Nephron progenitor cell (in vitro differentiated cells): Measurements from ENCODE around the gene INPP5B.

Experiments
- DNase-seq: peaks from one replicate; pipeline ENCODE4 v3.0.0; 2021
- H3K27ac Mint-ChIP-seq: 2 replicates; pipeline ENCODE4 v1.8.0; 2021; ENCODE audit warnings: mild to moderate bottlenecking, moderate library complexity, mixed read lengths
- H3K27me3 Mint-ChIP-seq: 2 replicates; pipeline ENCODE4 v1.8.0; 2021; ENCODE audit warnings: mild to moderate bottlenecking, low read depth, mixed read lengths; ENCODE audit not compliant: poor library complexity
- H3K36me3 Mint-ChIP-seq: 2 replicates; pipeline ENCODE4 v1.8.0; 2021; ENCODE audit warnings: low read depth, mixed read lengths
- H3K4me1 Mint-ChIP-seq: 2 replicates; pipeline ENCODE4 v1.8.0; 2021; ENCODE audit warnings: mixed read lengths
- H3K4me3 Mint-ChIP-seq: 2 replicates; pipeline ENCODE4 v1.8.0; 2021; ENCODE audit warnings: mild to moderate bottlenecking, moderate library complexity, mixed read lengths
- H3K9me3 Mint-ChIP-seq: 2 replicates; pipeline ENCODE4 v1.8.0; 2021; ENCODE audit warnings: mild to moderate bottlenecking, moderate library complexity, mixed read lengths
- TF ChIP-seq, protein P1 (sequence below): fragments of 200-600 bp; sonication (generic); IDR thresholded peaks from 2 replicates; pipeline ENCODE4 v1.5.0; 2021; ENCODE audit warnings: antibody characterized with exemption

The INPP5B gene

GRCh38 chr1:37861151-37861550, 85.7 kb downstream of the INPP5B start:
- Mint-ChIP-seq H3K9me3 (no peaks in the 10 kb centered on the region), H3K4me3 (no peak overlapping the region), H3K36me3 (peaks cover 33% of the 10 kb centered on the region), H3K27ac (no peak overlapping the region), H3K4me1 (peaks cover 27% of the 10 kb centered on the region), H3K27me3 (no peaks in the 10 kb centered on the region)
- TF ChIP-seq, protein P1, sequence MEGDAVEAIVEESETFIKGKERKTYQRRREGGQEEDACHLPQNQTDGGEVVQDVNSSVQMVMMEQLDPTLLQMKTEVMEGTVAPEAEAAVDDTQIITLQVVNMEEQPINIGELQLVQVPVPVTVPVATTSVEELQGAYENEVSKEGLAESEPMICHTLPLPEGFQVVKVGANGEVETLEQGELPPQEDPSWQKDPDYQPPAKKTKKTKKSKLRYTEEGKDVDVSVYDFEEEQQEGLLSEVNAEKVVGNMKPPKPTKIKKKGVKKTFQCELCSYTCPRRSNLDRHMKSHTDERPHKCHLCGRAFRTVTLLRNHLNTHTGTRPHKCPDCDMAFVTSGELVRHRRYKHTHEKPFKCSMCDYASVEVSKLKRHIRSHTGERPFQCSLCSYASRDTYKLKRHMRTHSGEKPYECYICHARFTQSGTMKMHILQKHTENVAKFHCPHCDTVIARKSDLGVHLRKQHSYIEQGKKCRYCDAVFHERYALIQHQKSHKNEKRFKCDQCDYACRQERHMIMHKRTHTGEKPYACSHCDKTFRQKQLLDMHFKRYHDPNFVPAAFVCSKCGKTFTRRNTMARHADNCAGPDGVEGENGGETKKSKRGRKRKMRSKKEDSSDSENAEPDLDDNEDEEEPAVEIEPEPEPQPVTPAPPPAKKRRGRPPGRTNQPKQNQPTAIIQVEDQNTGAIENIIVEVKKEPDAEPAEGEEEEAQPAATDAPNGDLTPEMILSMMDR, result no peak
- no peak for DNase-seq

DNA sequence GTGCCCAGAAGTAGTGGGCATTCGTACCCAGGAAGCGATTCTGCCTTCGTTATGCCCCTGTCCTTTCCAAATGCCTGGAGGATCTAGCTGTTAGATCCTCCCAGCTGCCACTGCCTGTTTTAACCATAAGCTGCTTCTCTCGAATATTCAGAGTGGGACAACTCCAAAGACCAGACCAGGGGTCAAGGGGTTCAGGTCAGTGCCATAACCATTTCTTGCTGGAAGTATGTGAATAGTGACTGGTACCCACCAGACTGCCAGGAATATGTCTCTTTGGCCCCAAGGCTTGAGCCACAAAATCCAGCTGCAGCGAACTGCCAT, 86.5 kb downstream of the INPP5B start:
- DNase-seq, result no peak
- TF ChIP-seq, protein P1, result no peak
- H3K27ac Mint-ChIP-seq, result peak overlapping the region; percentile 97

GRCh38 chr1:37859507-37860345, 87.1 kb downstream of the INPP5B start, which contains the start of gene MTF1:
TSS of gene MTF1 (minus strand) at chr1:37859592. CDS start at chr1:37857658, 1,934 bp downstream.
- no peaks in the 10 kb centered on the region for H3K27me3 Mint-ChIP-seq
- peaks cover 30% of the 10 kb centered on the region for H3K4me1 Mint-ChIP-seq
- peak; percentile 95 for DNase-seq
- H3K36me3 Mint-ChIP-seq, result peaks cover 34% of the 10 kb centered on the region
- TF ChIP-seq, protein P1, result peak; percentile 94
- peak within 1 kb of the TSS; percentile 98 for H3K27ac Mint-ChIP-seq
- peak within 1 kb of the TSS; percentile 98 for H3K4me3 Mint-ChIP-seq
- no peaks in the 10 kb centered on the region for H3K9me3 Mint-ChIP-seq

More for the DNA sequence above, 86.5 kb downstream of the INPP5B start:
- peaks cover 32% of the 10 kb centered on the region for H3K36me3 Mint-ChIP-seq
- H3K27me3 Mint-ChIP-seq, result no peaks in the 10 kb centered on the region
- H3K4me1 Mint-ChIP-seq, result peaks cover 27% of the 10 kb centered on the region
- H3K4me3 Mint-ChIP-seq, result peak overlapping the region; percentile 98
- H3K9me3 Mint-ChIP-seq, result no peaks in the 10 kb centered on the region

GRCh38 chr1:37858931-37859506, 87.8 kb downstream of the INPP5B start:
- H3K9me3 Mint-ChIP-seq, result no peaks in the 10 kb centered on the region
- H3K36me3 Mint-ChIP-seq, result peaks cover 33% of the 10 kb centered on the region
- H3K27ac Mint-ChIP-seq, result peak overlapping the region; percentile 98
- peak overlapping the region; percentile 98 for H3K4me3 Mint-ChIP-seq
- no peak for DNase-seq
- peaks cover 30% of the 10 kb centered on the region for H3K4me1 Mint-ChIP-seq
- no peaks in the 10 kb centered on the region for H3K27me3 Mint-ChIP-seq
- TF ChIP-seq, protein P1, result no peak

- H3K36me3 Mint-ChIP-seq, result peaks cover 33% of the 10 kb centered on the region
- no peak for DNase-seq
- H3K27me3 Mint-ChIP-seq, result no peaks in the 10 kb centered on the region
- H3K27ac Mint-ChIP-seq, result no peak overlapping the region
- H3K4me3 Mint-ChIP-seq, result no peak overlapping the region
- H3K9me3 Mint-ChIP-seq, result no peaks in the 10 kb centered on the region
- TF ChIP-seq, protein P1, result no peak
- H3K4me1 Mint-ChIP-seq, result peaks cover 23% of the 10 kb centered on the region
These were observed 92.4 kb downstream of the INPP5B start for GRCh38 chr1:37854406-37854805.
